Neural cell (in vitro differentiated cells): ENCODE data around the gene USP20. TPM values are rescaled to one million over a fixed set of nuclear protein-coding genes. Genes with fewer than 3 reads are reported as not detected.

Source experiments
- H2AFZ ChIP-seq: fragments of 200-600, 300-800 bp; sonication (generic), shearing (Covaris generic); 2 replicates; pipeline ENCODE4 v1.6.0; 2014; ENCODE audit warnings: low read depth, mild to moderate bottlenecking, antibody characterized with exemption, low read length, moderate library complexity
- H3F3A ChIP-seq: fragments of 200-600 bp; shearing (Covaris generic); 2 replicates; pipeline ENCODE4 v1.6.1; 2016; ENCODE audit warnings: mild to moderate bottlenecking, moderate library complexity, mixed read lengths, antibody characterized with exemption, low read length; ENCODE audit not compliant: insufficient read depth, poor library complexity, severe bottlenecking
- H3K27ac ChIP-seq: fragments of 200-600, 300-800 bp; sonication (generic), shearing (Covaris generic); 2 replicates; pipeline ENCODE4 v1.5.1; 2014; ENCODE audit warnings: mild to moderate bottlenecking, low read length, moderate library complexity
- H3K27me3 ChIP-seq: fragments of 300-800, 200-600 bp; sonication (generic), shearing (Covaris generic); 2 replicates; pipeline ENCODE4 v1.6.0; 2014; ENCODE audit warnings: mild to moderate bottlenecking, low read depth, low read length, moderate library complexity; ENCODE audit not compliant: insufficient read depth
- H3K36me3 ChIP-seq: fragments of 300-800, 200-600 bp; sonication (generic), shearing (Covaris generic); 2 replicates; pipeline ENCODE4 v1.5.1; 2014; ENCODE audit warnings: mild to moderate bottlenecking, antibody characterized with exemption, low read length, moderate library complexity; ENCODE audit not compliant: insufficient read depth
- H3K4me2 ChIP-seq: fragments of 300-800, 200-600 bp; sonication (generic), shearing (Covaris generic); 2 replicates; pipeline ENCODE4 v1.6.0; 2014; ENCODE audit warnings: mild to moderate bottlenecking, low read length
- H3K4me3 ChIP-seq: fragments of 300-800, 200-600 bp; sonication (generic), shearing (Covaris generic); 2 replicates; pipeline ENCODE4 v1.5.1; 2014; ENCODE audit warnings: mild to moderate bottlenecking, low read length, moderate library complexity
- H3K79me2 ChIP-seq: fragments of 200-600 bp; shearing (Covaris generic); replicated peaks from 2 replicates; pipeline ENCODE4 v1.6.0; 2014; ENCODE audit warnings: mild to moderate bottlenecking, low read length, moderate library complexity; ENCODE audit not compliant: insufficient read depth
- H3K9ac ChIP-seq: fragments of 300-800, 200-600 bp; sonication (generic), shearing (Covaris generic); 2 replicates; pipeline ENCODE4 v1.6.1; 2016; ENCODE audit warnings: mild to moderate bottlenecking, low read length, mixed read lengths
- H3K9me2 ChIP-seq: fragments of 200-600 bp; shearing (Covaris generic); 2 replicates; pipeline ENCODE4 v1.6.1; 2016; ENCODE audit warnings: mild to moderate bottlenecking, low read length, mixed read lengths; ENCODE audit not compliant: insufficient read depth
- H3K9me3 ChIP-seq: fragments of 200-600, 300-800 bp; sonication (generic), shearing (Covaris generic); 2 replicates; pipeline ENCODE4 v1.6.1; 2016; ENCODE audit warnings: mild to moderate bottlenecking, mixed run types, low read length, moderate library complexity, mixed read lengths
- H4K20me1 ChIP-seq: fragments of 200-600 bp; shearing (Covaris generic); 2 replicates; pipeline ENCODE4 v1.6.1; 2016; ENCODE audit warnings: mild to moderate bottlenecking, mixed run types; ENCODE audit not compliant: insufficient read depth
- CTCF ChIP-seq: fragments of 450-650 bp; IDR thresholded peaks from 2 replicates; pipeline ENCODE4 v1.5.1; 2014; ENCODE audit warnings: antibody characterized with exemption, mild to moderate bottlenecking, moderate library complexity; ENCODE audit not compliant: poor library complexity, severe bottlenecking
- EP300 ChIP-seq: fragments of 450-650 bp; conservative IDR thresholded peaks from 2 replicates; pipeline ENCODE4 v1.6.1; 2014; ENCODE audit warnings: antibody characterized with exemption, mild to moderate bottlenecking, moderate library complexity; ENCODE audit not compliant: poor library complexity, severe bottlenecking
- EZH2 ChIP-seq: fragments of 200-600, 300-800 bp; shearing (Covaris generic), sonication (generic); IDR thresholded peaks from 2 replicates; pipeline ENCODE4 v1.6.1; 2014; ENCODE audit warnings: antibody characterized with exemption, low read length, borderline replicate concordance, mild to moderate bottlenecking; ENCODE audit not compliant: insufficient read depth, poor library complexity, severe bottlenecking
- MXI1 ChIP-seq: fragments of 450-650 bp; conservative IDR thresholded peaks from 2 replicates; pipeline ENCODE4 v1.6.1; 2014; ENCODE audit warnings: antibody characterized with exemption, mild to moderate bottlenecking; ENCODE audit not compliant: poor library complexity, severe bottlenecking
- POLR2AphosphoS5 ChIP-seq: IDR thresholded peaks from 2 replicates; pipeline ENCODE4 v1.6.1; 2012
- RAD21 ChIP-seq: fragments of 450-650 bp; conservative IDR thresholded peaks from 2 replicates; pipeline ENCODE4 v1.6.1; 2014; ENCODE audit warnings: antibody characterized with exemption, mild to moderate bottlenecking, moderate library complexity
- REST ChIP-seq: IDR thresholded peaks from 2 replicates; pipeline ENCODE4 v1.6.1; 2012; ENCODE audit warnings: borderline replicate concordance
- SMC3 ChIP-seq: fragments of 450-650 bp; conservative IDR thresholded peaks from 2 replicates; pipeline ENCODE4 v1.6.1; 2014; ENCODE audit warnings: antibody characterized with exemption, mild to moderate bottlenecking, moderate library complexity; ENCODE audit not compliant: poor library complexity
- TAF1 ChIP-seq: IDR thresholded peaks from 2 replicates; pipeline ENCODE4 v1.6.1; 2012; ENCODE audit warnings: low read depth
- polyA minus RNA-seq: library from RNA; depleted of rRNA, polyadenylated mRNA; stranded (reverse); fragments of >200 nt; gene quantifications from 2 replicates; pipeline ENCODE4 v1.2.3, GENCODE V29; 2014
- polyA plus RNA-seq: library from polyadenylated mRNA; depleted of rRNA; stranded (reverse); fragments of >200 nt; gene quantifications from 2 replicates; pipeline ENCODE4 v1.2.3, GENCODE V29; 2014

USP20 gene
- polyA plus RNA-seq: 34.8 and 39.8 TPM in 2 replicates
- 30.1 and 32.4 TPM in 2 replicates for polyA minus RNA-seq

DNA sequence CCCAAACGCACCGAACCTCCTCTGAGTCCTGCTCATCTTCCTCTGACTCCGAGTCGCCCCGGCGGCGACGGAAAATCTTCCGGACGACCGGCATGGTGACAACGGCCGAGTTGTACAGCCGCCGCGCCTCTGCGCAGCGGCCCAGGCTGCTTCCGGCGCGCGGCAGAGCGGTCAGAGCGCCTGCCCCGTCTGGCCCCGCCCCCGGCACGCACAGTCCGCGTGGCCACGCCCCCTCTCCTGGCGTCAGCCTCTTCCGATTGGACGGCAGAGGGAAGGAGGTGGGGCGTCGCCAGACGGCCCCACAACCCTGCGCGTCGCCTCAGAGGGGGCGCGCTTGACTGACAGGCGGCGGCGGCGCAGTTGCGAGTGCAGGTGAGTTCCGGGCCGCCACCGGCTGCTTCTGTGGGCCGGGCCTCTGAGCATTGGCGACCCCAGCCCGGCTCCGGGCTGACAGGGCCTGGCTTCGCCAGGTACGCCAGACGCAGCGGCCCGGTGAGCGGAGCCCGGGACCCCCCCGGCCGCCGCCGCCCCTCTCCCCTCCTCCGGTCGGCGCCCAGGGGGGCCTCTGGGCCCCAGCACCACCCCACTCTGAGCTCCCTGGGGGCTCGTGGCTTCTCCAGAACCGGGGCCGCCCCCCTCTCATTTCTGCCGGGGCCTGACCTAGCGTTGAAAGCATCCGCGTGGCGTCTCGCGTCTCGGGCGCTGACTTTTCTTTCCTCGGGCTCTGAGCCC, at the start of gene USP20, which contains the start of gene C9orf78:
USP20 (plus strand) TSS at position 331 of the 732 bp plus-strand sequence. CDS start 17,098 bp downstream, outside the sequence.
C9orf78 (minus strand) TSS at position 148 of the 732 bp plus-strand sequence; CDS start at position 94, 54 bp downstream.
- Histone ChIP-seq H4K20me1 (no peaks in the 10 kb centered on the region), H3K36me3 (no peaks in the 10 kb centered on the region), H3K9ac (peak within 1 kb of the TSS; percentile 90), H2AFZ (peak within 1 kb of the TSS; percentile 81), H3K79me2 (peaks cover 34% of the 10 kb centered on the region), H3K9me2 (no peaks in the 10 kb centered on the region), H3K9me3 (no peaks in the 10 kb centered on the region), H3K4me3 (peak within 1 kb of the TSS; percentile 81), H3F3A (no peaks in the 10 kb centered on the region), H3K4me2 (peak within 1 kb of the TSS; percentile 81), H3K27ac (peak within 1 kb of the TSS; percentile 69), H3K27me3 (no peaks in the 10 kb centered on the region)
- TF ChIP-seq MXI1: peak; percentile 97
- peak; percentile 92 for TF ChIP-seq POLR2AphosphoS5
- TF ChIP-seq REST: peak; percentile 70
- no peak for TF ChIP-seq RAD21
- peak; percentile 67 for TF ChIP-seq TAF1

DNA sequence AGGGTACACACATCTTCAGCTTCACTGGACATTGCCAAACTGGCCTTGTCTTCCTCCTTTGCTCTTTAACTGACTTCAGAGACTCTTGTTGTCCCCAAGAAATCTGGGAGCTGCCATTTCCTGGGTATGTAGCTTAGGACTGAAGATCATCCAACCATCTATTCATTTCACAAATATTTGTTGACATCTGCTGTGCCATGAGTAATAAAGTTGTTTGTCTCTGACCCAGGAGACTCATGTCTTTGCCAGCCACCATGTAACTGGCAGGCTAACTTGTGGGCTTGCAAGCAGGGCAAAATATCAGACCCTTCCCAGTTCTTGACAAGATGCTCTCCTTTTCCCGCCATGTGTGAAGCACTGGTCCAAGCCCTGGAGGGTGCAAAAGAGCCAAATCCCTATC, 49.4 kb upstream of the USP20 start:
- no peak overlapping the region for H3K4me2 ChIP-seq
- H3K79me2 ChIP-seq: no peaks in the 10 kb centered on the region
- TF ChIP-seq TAF1 (no peak), EZH2 (no peak), POLR2AphosphoS5 (no peak), CTCF (no peak), SMC3 (no peak), EP300 (no peak), MXI1 (no peak), RAD21 (no peak), REST (no peak)
- no peaks in the 10 kb centered on the region for H4K20me1 ChIP-seq
- H3K9me2 ChIP-seq: no peaks in the 10 kb centered on the region
- no peaks in the 10 kb centered on the region for H3K27me3 ChIP-seq
- no peak overlapping the region for H2AFZ ChIP-seq
- H3K4me3 ChIP-seq: no peak overlapping the region
- no peak overlapping the region for H3K9ac ChIP-seq
- no peaks in the 10 kb centered on the region for H3F3A ChIP-seq
- no peaks in the 10 kb centered on the region for H3K36me3 ChIP-seq
- no peak overlapping the region for H3K27ac ChIP-seq
- H3K9me3 ChIP-seq: no peaks in the 10 kb centered on the region
